ENCODE measurements around the gene HHAT. TPM values are rescaled to one million over a fixed set of nuclear protein-coding genes. Genes with fewer than 3 reads are reported as not detected.
A peak's percentile ranks its signal among the peaks of the same experiment; 100 is the strongest.

Gene HHAT
- polyA plus RNA-seq, 4 donors: 0.27 to 4.0 (median 1.4) TPM

- 81 to 83% (median 82%) methylated on average over 5 of the region's 5 CpGs for WGBS, 3 donors
- H3K36me3 ChIP-seq (ENCODE audit: control insufficient read depth in 3 of 3, insufficient read depth in 2 of 3, low read depth in 1 of 3, low read length in 3 of 3): no peaks in the 10 kb centered on the region
- no peak for DNase-seq
- H3K27me3 ChIP-seq (ENCODE audit: control insufficient read depth in 3 of 3, insufficient read depth in 3 of 3, low read length in 3 of 3): no peaks in the 10 kb centered on the region
- H3K4me1 ChIP-seq (ENCODE audit: control insufficient read depth in 3 of 3, insufficient read depth in 2 of 3, low read depth in 1 of 3, low read length in 2 of 3): no peaks in the 10 kb centered on the region
- no peak overlapping the region for H3K4me3 ChIP-seq (ENCODE audit: low read depth in 1 of 3, low read length in 3 of 3)
- H3K9me3 ChIP-seq (ENCODE audit: control insufficient read depth in 2 of 2, insufficient read depth in 1 of 2, low read depth in 1 of 2, low read length in 1 of 2): no peaks in the 10 kb centered on the region
- H3K27ac ChIP-seq (ENCODE audit: low read depth in 1 of 3, low read length in 2 of 3): no peak overlapping the region
- FAIRE-seq: no peak
These were observed 118.9 kb downstream of the HHAT start for GRCh38 chr1:210447456-210448057.

DNA sequence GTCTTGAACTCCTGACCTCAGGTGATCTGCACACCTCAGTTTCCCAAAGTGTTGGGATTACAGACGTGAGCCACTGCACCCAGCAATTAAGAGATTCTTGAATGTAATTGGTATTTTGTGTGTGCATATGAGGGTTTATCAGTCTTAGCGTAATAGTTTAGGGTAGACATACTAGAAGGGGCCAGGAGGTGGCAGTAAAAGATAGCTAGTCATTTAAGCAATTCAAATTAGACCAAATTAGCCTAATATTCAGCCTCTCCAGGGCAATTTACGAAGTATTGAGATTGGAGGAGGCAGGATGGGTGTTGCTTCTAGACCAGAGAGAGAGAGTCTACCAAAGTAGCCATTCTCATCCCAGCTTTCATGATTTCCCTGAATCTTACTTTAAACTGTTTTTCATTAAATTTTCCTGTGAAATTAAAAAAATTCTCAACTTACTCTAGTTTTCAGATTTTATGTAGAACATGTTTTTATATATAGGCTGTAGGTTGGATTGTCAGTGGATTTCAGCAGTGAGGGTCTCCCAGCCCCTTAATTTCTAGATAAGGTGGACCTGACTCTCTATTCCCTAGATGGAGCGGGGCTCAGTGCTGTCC lies 119.7 kb downstream of the HHAT start:
- H3K4me3 ChIP-seq (ENCODE audit: low read depth in 1 of 3, low read length in 3 of 3): no peak overlapping the region
- DNase-seq (peak; percentile 21 to 36), FAIRE-seq (no peak)
- no peaks in the 10 kb centered on the region for H3K9me3 ChIP-seq (ENCODE audit: control insufficient read depth in 2 of 2, insufficient read depth in 1 of 2, low read depth in 1 of 2, low read length in 1 of 2)
- H3K4me1 ChIP-seq (ENCODE audit: control insufficient read depth in 3 of 3, insufficient read depth in 2 of 3, low read depth in 1 of 3, low read length in 2 of 3): no peaks in the 10 kb centered on the region
- H3K27ac ChIP-seq (ENCODE audit: low read depth in 1 of 3, low read length in 2 of 3): no peak overlapping the region
- no peaks in the 10 kb centered on the region for H3K36me3 ChIP-seq (ENCODE audit: control insufficient read depth in 3 of 3, insufficient read depth in 2 of 3, low read depth in 1 of 3, low read length in 3 of 3)
- 36 to 41% (median 38%) methylated on average over 4 of the region's 4 CpGs for WGBS, 3 donors
- no peaks in the 10 kb centered on the region for H3K27me3 ChIP-seq (ENCODE audit: control insufficient read depth in 3 of 3, insufficient read depth in 3 of 3, low read length in 3 of 3)

DNA sequence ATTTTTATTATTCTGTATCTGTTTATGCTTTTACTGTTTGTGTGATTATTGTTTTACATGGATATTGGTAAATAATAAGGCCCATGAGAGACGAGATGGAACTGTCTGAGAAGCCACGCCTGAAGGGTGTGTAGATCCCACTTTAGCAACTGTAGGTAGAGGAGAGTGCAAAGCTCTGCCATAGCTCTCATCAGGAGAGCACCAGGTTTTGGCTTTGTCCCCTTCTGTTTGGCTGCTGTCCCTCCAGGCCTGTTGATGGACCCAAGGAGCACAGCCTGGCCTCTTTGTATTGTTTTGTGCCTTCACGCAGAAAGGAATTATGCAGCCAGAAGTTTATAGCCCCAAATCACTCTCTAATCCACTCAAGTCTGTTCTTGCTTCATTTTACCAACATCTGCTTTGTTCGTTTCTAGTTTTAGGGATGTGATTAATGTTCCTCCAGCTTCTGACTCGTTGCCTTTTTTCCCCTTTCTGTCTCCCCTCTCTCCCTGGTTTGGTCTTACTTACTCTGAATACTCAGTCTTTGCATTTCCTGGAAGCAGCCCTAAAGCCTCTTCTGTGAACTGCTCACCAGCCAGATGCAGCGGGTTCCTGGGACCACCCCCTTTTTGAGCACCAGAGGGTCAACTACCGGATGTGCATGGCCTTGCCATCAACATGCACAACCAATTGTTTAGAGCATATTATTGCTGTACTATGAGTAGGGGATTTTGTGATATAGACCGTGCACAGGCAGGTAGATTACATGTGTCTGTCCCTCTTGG lies 127.3 kb downstream of the HHAT start:
- H3K36me3 ChIP-seq (ENCODE audit: control insufficient read depth in 3 of 3, insufficient read depth in 2 of 3, low read depth in 1 of 3, low read length in 3 of 3): no peaks in the 10 kb centered on the region
- no peak overlapping the region for H3K4me3 ChIP-seq (ENCODE audit: low read depth in 1 of 3, low read length in 3 of 3)
- H3K4me1 ChIP-seq (ENCODE audit: control insufficient read depth in 3 of 3, insufficient read depth in 2 of 3, low read depth in 1 of 3, low read length in 2 of 3): no peaks in the 10 kb centered on the region
- H3K9me3 ChIP-seq (ENCODE audit: control insufficient read depth in 2 of 2, insufficient read depth in 1 of 2, low read depth in 1 of 2, low read length in 1 of 2): no peaks in the 10 kb centered on the region
- no peaks in the 10 kb centered on the region for H3K27me3 ChIP-seq (ENCODE audit: control insufficient read depth in 3 of 3, insufficient read depth in 3 of 3, low read length in 3 of 3)
- WGBS, 3 donors: 74 to 83% (median 81%) methylated on average over 8 of the region's 8 CpGs
- H3K27ac ChIP-seq (ENCODE audit: low read depth in 1 of 3, low read length in 2 of 3): no peak overlapping the region
- DNase-seq (no peak), FAIRE-seq (no peak)

GRCh38 chr1:210456731-210457255 lies 128.1 kb downstream of the HHAT start:
- no peaks in the 10 kb centered on the region for H3K36me3 ChIP-seq (ENCODE audit: control insufficient read depth in 3 of 3, insufficient read depth in 2 of 3, low read depth in 1 of 3, low read length in 3 of 3)
- H3K4me3 ChIP-seq (ENCODE audit: low read depth in 1 of 3, low read length in 3 of 3): no peak overlapping the region
- DNase-seq (no peak), FAIRE-seq (no peak)
- 87 to 92% (median 92%) methylated on average over 6 of the region's 6 CpGs for WGBS, 3 donors
- H3K27me3 ChIP-seq (ENCODE audit: control insufficient read depth in 3 of 3, insufficient read depth in 3 of 3, low read length in 3 of 3): no peaks in the 10 kb centered on the region
- no peaks in the 10 kb centered on the region for H3K4me1 ChIP-seq (ENCODE audit: control insufficient read depth in 3 of 3, insufficient read depth in 2 of 3, low read depth in 1 of 3, low read length in 2 of 3)
- no peak overlapping the region for H3K27ac ChIP-seq (ENCODE audit: low read depth in 1 of 3, low read length in 2 of 3)
- H3K9me3 ChIP-seq (ENCODE audit: control insufficient read depth in 2 of 2, insufficient read depth in 1 of 2, low read depth in 1 of 2, low read length in 1 of 2): no peaks in the 10 kb centered on the region

DNA sequence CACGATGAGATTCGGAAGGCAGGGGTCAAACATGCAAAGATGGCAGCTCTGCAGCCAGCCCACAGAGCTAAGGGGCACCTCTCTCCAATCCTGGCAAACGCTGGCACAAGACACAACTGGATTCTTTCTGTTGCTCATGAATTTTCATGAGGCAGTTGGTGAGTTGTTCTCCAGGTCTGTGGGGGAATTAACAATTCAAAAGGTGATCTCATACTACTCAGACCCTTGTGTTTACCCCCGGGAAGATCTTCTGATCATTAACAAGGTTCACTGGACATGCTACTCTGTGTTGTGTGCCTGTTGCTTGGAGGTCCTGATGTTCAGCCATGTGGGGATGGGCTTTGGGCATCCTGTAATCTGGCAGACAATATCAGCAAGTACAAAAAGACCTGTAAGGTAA lies 128.9 kb downstream of the HHAT start:
- Histone ChIP-seq H3K27me3 (ENCODE audit: control insufficient read depth in 3 of 3, insufficient read depth in 3 of 3, low read length in 3 of 3) (no peaks in the 10 kb centered on the region), H3K4me1 (ENCODE audit: control insufficient read depth in 3 of 3, insufficient read depth in 2 of 3, low read depth in 1 of 3, low read length in 2 of 3) (no peaks in the 10 kb centered on the region), H3K27ac (ENCODE audit: low read depth in 1 of 3, low read length in 2 of 3) (no peak overlapping the region), H3K36me3 (ENCODE audit: control insufficient read depth in 3 of 3, insufficient read depth in 2 of 3, low read depth in 1 of 3, low read length in 3 of 3) (no peaks in the 10 kb centered on the region), H3K9me3 (ENCODE audit: control insufficient read depth in 2 of 2, insufficient read depth in 1 of 2, low read depth in 1 of 2, low read length in 1 of 2) (no peaks in the 10 kb centered on the region), H3K4me3 (ENCODE audit: low read depth in 1 of 3, low read length in 3 of 3) (no peak overlapping the region)
- FAIRE-seq: no peak
- 83 to 89% (median 88%) methylated on average over 4 of the region's 4 CpGs for whole genome bisulfite sequencing, 3 donors
- DNase-seq: no peak

DNA sequence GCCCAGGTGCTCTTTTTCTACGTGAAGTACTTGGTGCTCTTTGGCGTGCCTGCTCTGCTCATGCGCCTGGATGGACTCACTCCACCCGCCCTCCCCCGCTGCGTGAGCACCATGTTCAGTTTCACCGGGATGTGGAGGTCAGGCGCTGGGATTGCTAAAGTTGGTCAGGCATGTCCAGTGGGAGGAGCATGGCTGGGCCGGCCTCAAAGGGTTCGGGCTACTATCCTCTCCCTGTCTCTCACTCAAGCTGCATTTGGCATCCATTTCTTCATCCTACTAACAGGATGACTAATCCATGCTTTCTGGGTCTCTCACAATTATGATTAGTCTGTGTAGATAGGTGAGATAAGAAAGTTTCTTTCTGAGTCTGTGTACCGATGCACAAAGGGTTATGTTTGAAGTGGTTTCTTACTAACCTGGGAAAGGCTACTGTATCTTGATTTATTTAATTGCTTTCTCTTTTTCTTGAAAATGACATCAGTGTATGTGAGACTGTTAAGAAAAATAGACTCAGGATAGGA lies 135.9 kb downstream of the HHAT start:
- 77 to 83% (median 82%) methylated on average over 11 of the region's 11 CpGs for WGBS, 3 donors
- no peak for DNase-seq
- no peak for FAIRE-seq
- no peaks in the 10 kb centered on the region for H3K36me3 ChIP-seq (ENCODE audit: control insufficient read depth in 3 of 3, insufficient read depth in 2 of 3, low read depth in 1 of 3, low read length in 3 of 3)
- H3K9me3 ChIP-seq (ENCODE audit: control insufficient read depth in 2 of 2, insufficient read depth in 1 of 2, low read depth in 1 of 2, low read length in 1 of 2): no peaks in the 10 kb centered on the region
- H3K27me3 ChIP-seq (ENCODE audit: control insufficient read depth in 3 of 3, insufficient read depth in 3 of 3, low read length in 3 of 3): no peaks in the 10 kb centered on the region
- no peak overlapping the region for H3K27ac ChIP-seq (ENCODE audit: low read depth in 1 of 3, low read length in 2 of 3)
- H3K4me1 ChIP-seq (ENCODE audit: control insufficient read depth in 3 of 3, insufficient read depth in 2 of 3, low read depth in 1 of 3, low read length in 2 of 3): no peaks in the 10 kb centered on the region
- no peak overlapping the region for H3K4me3 ChIP-seq (ENCODE audit: low read depth in 1 of 3, low read length in 3 of 3)

GRCh38 chr1:210465150-210465549 lies 136.4 kb downstream of the HHAT start:
- Histone ChIP-seq H3K4me3 (ENCODE audit: low read depth in 1 of 3, low read length in 3 of 3) (no peak overlapping the region), H3K27ac (ENCODE audit: low read depth in 1 of 3, low read length in 2 of 3) (no peak overlapping the region), H3K4me1 (ENCODE audit: control insufficient read depth in 3 of 3, insufficient read depth in 2 of 3, low read depth in 1 of 3, low read length in 2 of 3) (no peaks in the 10 kb centered on the region), H3K27me3 (ENCODE audit: control insufficient read depth in 3 of 3, insufficient read depth in 3 of 3, low read length in 3 of 3) (no peaks in the 10 kb centered on the region), H3K9me3 (ENCODE audit: control insufficient read depth in 2 of 2, insufficient read depth in 1 of 2, low read depth in 1 of 2, low read length in 1 of 2) (no peaks in the 10 kb centered on the region), H3K36me3 (ENCODE audit: control insufficient read depth in 3 of 3, insufficient read depth in 2 of 3, low read depth in 1 of 3, low read length in 3 of 3) (no peaks in the 10 kb centered on the region)
- FAIRE-seq (no peak), DNase-seq (no peak)
- 86 to 92% (median 90%) methylated on average over 3 of the region's 3 CpGs for WGBS, 3 donors

- H3K9me3 ChIP-seq (ENCODE audit: control insufficient read depth in 2 of 2, insufficient read depth in 1 of 2, low read depth in 1 of 2, low read length in 1 of 2): no peaks in the 10 kb centered on the region
- WGBS, 3 donors: 91 to 97% (median 93%) methylated on average over 2 of the region's 2 CpGs
- H3K4me1 ChIP-seq (ENCODE audit: control insufficient read depth in 3 of 3, insufficient read depth in 2 of 3, low read depth in 1 of 3, low read length in 2 of 3): no peaks in the 10 kb centered on the region
- FAIRE-seq (no peak), DNase-seq (no peak)
- no peaks in the 10 kb centered on the region for H3K36me3 ChIP-seq (ENCODE audit: control insufficient read depth in 3 of 3, insufficient read depth in 2 of 3, low read depth in 1 of 3, low read length in 3 of 3)
- no peak overlapping the region for H3K27ac ChIP-seq (ENCODE audit: low read depth in 1 of 3, low read length in 2 of 3)
- H3K4me3 ChIP-seq (ENCODE audit: low read depth in 1 of 3, low read length in 3 of 3): no peak overlapping the region
- H3K27me3 ChIP-seq (ENCODE audit: control insufficient read depth in 3 of 3, insufficient read depth in 3 of 3, low read length in 3 of 3): no peaks in the 10 kb centered on the region
These were observed 138.8 kb downstream of the HHAT start for GRCh38 chr1:210467440-210468043.

Measured in small intestine (tissue), 7 donors.